Loucy (cell line): ENCODE results near the gene IGSF11.

Experiments
- H2AFZ ChIP-seq: fragments of 200-600 bp; sonication (generic); 2 replicates; pipeline ENCODE4 v1.6.0; 2016; ENCODE audit warnings: antibody characterized with exemption, mild to moderate bottlenecking, low read length, moderate library complexity
- H3F3A ChIP-seq: fragments of 200-600 bp; 2 replicates; pipeline ENCODE4 v1.6.0; 2016; ENCODE audit warnings: antibody characterized with exemption, low read depth, mild to moderate bottlenecking
- H3K27me3 ChIP-seq: fragments of 200-600 bp; sonication (generic); 2 replicates; pipeline ENCODE4 v1.6.1; 2014; ENCODE audit warnings: low read length, mild to moderate bottlenecking; ENCODE audit not compliant: insufficient read depth, poor library complexity, severe bottlenecking
- H3K36me3 ChIP-seq: fragments of 200-600 bp; sonication (generic); 2 replicates; pipeline ENCODE4 v1.6.1; 2016; ENCODE audit warnings: low read length; ENCODE audit not compliant: insufficient read depth
- H3K4me1 ChIP-seq: fragments of 200-600 bp; sonication (generic); 2 replicates; pipeline ENCODE4 v1.5.1; 2014; ENCODE audit warnings: low read length, mild to moderate bottlenecking; ENCODE audit not compliant: insufficient read depth, poor library complexity, severe bottlenecking
- H3K4me2 ChIP-seq: fragments of 200-600 bp; sonication (generic); 2 replicates; pipeline ENCODE4 v1.6.0; 2014; ENCODE audit warnings: antibody characterized with exemption, low read length, low read depth, mild to moderate bottlenecking; ENCODE audit not compliant: poor library complexity, severe bottlenecking
- H3K4me3 ChIP-seq: fragments of 200-600 bp; sonication (generic); 2 replicates; pipeline ENCODE4 v1.5.1; 2014; ENCODE audit warnings: low read length, mild to moderate bottlenecking, mixed read lengths; ENCODE audit not compliant: poor library complexity, severe bottlenecking
- H3K79me2 ChIP-seq: fragments of 200-600 bp; sonication (generic); 2 replicates; pipeline ENCODE4 v1.6.1; 2014; ENCODE audit warnings: low read length; ENCODE audit not compliant: insufficient read depth
- H3K9ac ChIP-seq: fragments of 200-600 bp; sonication (generic); 2 replicates; pipeline ENCODE4 v1.6.0; 2014; ENCODE audit warnings: mild to moderate bottlenecking, low read depth, low read length, moderate library complexity; ENCODE audit not compliant: poor library complexity, severe bottlenecking
- H3K9me2 ChIP-seq: fragments of 200-600 bp; sonication (generic); replicated peaks from 2 replicates; pipeline ENCODE4 v1.6.1; 2016; ENCODE audit warnings: low read depth, low read length, mixed read lengths
- H3K9me3 ChIP-seq: fragments of 200-600 bp; sonication (generic); 2 replicates; pipeline ENCODE4 v1.6.1; 2014; ENCODE audit warnings: mild to moderate bottlenecking, antibody characterized with exemption, low read length, low read depth; ENCODE audit not compliant: insufficient read depth
- H4K20me1 ChIP-seq: fragments of 200-600 bp; sonication (generic); 2 replicates; pipeline ENCODE4 v1.6.0; 2014; ENCODE audit warnings: antibody characterized with exemption, low read length, mild to moderate bottlenecking; ENCODE audit not compliant: insufficient read depth, poor library complexity, severe bottlenecking
- EZH2phosphoT487 ChIP-seq: fragments of 200-600 bp; IDR thresholded peaks from 2 replicates; pipeline ENCODE4 v1.6.1; 2018; ENCODE audit warnings: antibody characterized with exemption, mild to moderate bottlenecking, moderate library complexity, borderline replicate concordance
- TF ChIP-seq, protein P1 (sequence below): fragments of 200-600 bp; sonication (generic); conservative IDR thresholded peaks from 2 replicates; pipeline ENCODE4 v1.5.1; 2014; ENCODE audit warnings: mild to moderate bottlenecking, antibody characterized with exemption, low read length

IGSF11 gene

DNA sequence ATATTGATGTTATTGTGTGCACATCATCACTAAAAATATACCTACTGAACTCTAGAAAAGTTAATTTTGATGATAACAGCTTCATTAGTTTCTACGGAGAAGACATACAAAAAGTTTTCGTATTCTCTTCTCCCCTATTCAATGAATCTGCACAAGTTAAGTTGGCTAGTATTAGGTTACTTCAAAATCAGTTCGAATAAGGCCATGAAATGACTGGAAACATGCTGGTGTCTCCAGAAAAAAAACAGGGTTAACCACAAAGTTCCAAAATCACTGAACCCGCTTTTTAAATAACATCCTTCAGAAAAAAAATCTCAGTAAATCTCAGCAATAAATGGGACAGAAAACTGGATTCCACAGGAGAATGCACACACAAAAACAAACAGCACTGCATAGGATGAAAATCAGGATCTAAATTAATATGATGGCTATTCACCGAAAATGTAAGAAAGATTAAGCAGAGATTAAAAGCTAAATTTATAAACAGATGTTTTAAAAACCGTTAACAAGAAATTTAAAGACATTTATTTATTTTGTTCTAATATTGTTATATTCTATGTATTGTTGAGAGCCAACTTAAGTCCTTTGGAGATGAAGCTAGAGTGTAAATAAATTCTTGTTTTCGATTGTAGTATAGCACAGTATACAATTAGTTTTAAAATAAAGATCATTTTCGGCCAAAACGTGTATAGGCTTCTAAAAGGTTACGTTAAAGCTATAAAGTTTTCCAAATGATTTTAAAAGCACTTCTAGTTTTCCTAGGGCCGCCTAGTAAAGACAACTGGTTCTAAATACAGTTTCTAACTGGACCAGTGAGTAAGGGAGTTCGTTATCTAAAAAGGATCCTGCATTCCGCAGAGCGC, 1.0 kb downstream of the IGSF11 start:
- Histone ChIP-seq H3K4me1 (no peaks in the 10 kb centered on the region), H2AFZ (no peak overlapping the region), H3K27me3 (peaks cover 19% of the 10 kb centered on the region), H3K36me3 (no peaks in the 10 kb centered on the region), H3F3A (no peaks in the 10 kb centered on the region), H3K9me3 (no peaks in the 10 kb centered on the region), H3K9ac (no peak overlapping the region), H3K79me2 (no peaks in the 10 kb centered on the region), H3K4me3 (no peak overlapping the region), H3K9me2 (no peaks in the 10 kb centered on the region), H3K4me2 (peak overlapping the region; percentile 67), H4K20me1 (no peaks in the 10 kb centered on the region)
- TF ChIP-seq, protein P1, sequence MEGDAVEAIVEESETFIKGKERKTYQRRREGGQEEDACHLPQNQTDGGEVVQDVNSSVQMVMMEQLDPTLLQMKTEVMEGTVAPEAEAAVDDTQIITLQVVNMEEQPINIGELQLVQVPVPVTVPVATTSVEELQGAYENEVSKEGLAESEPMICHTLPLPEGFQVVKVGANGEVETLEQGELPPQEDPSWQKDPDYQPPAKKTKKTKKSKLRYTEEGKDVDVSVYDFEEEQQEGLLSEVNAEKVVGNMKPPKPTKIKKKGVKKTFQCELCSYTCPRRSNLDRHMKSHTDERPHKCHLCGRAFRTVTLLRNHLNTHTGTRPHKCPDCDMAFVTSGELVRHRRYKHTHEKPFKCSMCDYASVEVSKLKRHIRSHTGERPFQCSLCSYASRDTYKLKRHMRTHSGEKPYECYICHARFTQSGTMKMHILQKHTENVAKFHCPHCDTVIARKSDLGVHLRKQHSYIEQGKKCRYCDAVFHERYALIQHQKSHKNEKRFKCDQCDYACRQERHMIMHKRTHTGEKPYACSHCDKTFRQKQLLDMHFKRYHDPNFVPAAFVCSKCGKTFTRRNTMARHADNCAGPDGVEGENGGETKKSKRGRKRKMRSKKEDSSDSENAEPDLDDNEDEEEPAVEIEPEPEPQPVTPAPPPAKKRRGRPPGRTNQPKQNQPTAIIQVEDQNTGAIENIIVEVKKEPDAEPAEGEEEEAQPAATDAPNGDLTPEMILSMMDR = no peak

DNA sequence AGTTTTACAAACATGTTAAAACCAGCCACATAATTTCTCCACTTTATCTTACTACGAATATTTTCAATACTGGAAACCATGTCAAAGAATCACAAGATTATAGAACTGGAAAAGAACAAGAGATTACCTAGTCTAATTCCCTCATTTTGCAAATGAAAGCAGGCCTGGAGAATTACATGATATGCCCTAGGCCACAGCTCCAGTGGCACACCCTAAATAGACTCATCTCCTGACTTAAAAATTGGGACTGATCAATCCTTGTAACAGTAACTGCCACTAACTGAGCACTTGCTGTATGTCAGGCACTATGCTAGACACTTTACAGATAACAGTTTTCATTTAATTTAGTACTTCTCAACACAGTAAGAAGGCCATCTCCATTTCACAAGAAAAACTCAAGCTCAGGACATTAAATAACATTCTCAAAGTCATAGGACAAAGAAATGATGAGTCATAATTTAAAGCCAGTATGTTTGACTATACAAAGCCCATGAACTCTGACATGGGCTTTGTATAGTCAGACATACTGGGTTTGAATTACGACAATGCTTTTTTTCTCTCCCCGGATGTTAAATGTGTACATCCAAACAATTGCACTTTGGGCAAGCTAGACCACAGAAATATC, 9.4 kb downstream of the IGSF11 start:
- Histone ChIP-seq H4K20me1 (no peaks in the 10 kb centered on the region), H3F3A (no peaks in the 10 kb centered on the region), H3K9me2 (no peaks in the 10 kb centered on the region), H2AFZ (no peak overlapping the region), H3K27me3 (no peaks in the 10 kb centered on the region), H3K4me3 (no peak overlapping the region), H3K79me2 (no peaks in the 10 kb centered on the region), H3K9me3 (no peaks in the 10 kb centered on the region), H3K4me1 (no peaks in the 10 kb centered on the region), H3K36me3 (no peaks in the 10 kb centered on the region), H3K9ac (no peak overlapping the region), H3K4me2 (no peak overlapping the region)
- TF ChIP-seq, protein P1 = no peak
- no peak for TF ChIP-seq EZH2phosphoT487

DNA sequence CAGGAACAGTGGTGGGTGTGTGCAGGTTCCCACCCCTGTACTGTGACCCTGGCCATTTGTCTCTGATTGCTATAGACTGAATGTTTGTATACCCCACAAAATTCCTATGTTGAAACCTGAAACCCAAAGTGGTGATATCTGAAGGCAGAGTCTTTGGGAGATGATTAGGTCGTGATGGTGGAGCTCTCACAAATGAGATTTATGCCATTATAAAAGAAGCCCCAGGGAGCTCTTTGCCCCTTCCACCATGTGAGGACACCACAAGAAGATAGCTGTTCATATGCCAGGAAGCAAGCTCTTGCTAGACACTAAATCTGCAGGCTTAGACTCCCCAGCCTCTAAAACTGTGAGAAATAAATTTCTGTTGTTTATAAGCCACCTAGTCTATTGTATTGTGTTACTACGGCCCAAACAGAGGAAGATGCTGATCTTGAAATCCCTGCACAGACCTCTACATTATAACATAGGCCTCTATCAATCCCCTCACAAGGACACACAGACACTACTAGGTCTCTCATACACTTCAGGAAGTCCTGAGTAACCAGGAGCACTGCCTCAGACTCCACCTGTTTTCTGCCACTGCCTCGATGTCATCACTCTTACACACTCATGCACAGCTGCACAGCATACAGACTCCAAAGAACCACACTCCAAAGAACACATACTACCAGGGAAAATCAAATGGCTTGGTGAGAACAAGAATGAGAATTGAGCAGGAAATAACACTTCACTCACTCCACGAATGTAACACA, 14.7 kb downstream of the IGSF11 start:
- H3K9me2 ChIP-seq = no peaks in the 10 kb centered on the region
- H2AFZ ChIP-seq = no peak overlapping the region
- no peaks in the 10 kb centered on the region for H3K9me3 ChIP-seq
- H3K4me3 ChIP-seq = no peak overlapping the region
- no peaks in the 10 kb centered on the region for H3K36me3 ChIP-seq
- no peaks in the 10 kb centered on the region for H3K27me3 ChIP-seq
- no peaks in the 10 kb centered on the region for H3K79me2 ChIP-seq
- TF ChIP-seq, protein P1 = no peak
- TF ChIP-seq EZH2phosphoT487 = no peak
- H3K4me2 ChIP-seq = no peak overlapping the region
- H3K9ac ChIP-seq = no peak overlapping the region
- H3K4me1 ChIP-seq = no peaks in the 10 kb centered on the region
- no peaks in the 10 kb centered on the region for H4K20me1 ChIP-seq
- no peaks in the 10 kb centered on the region for H3F3A ChIP-seq
